Measurements from ENCODE around the gene PMAIP1. TPM values are rescaled to one million over a fixed set of nuclear protein-coding genes. Genes with fewer than 3 reads are reported as not detected.

Gene PMAIP1
- total RNA-seq, 2 experiments from 2014 or later = 25.3 to 26.7 TPM

Other genes with a start within 250 kb of the PMAIP1 start
- not detected for gene CCBE1, start 202.6 kb upstream of the PMAIP1 start, total RNA-seq